Measurements from ENCODE around the gene MORF4L2. TPM values are rescaled to one million over a fixed set of nuclear protein-coding genes. Genes with fewer than 3 reads are reported as not detected.

MORF4L2 gene
- total and polyA plus RNA-seq, 9 of the 15 experiments (the other 6 are each of a cell fraction or from before 2014, with no cell fraction given), result 324 to 781 (median 420) TPM

GRCh38 chrX:103687073-103687695 lies 685 bp upstream of the MORF4L2 start (continued):
- TF ChIP-seq CTCFL (IDR thresholded peaks at IDR 0.05; ENCODE audit: borderline replicate concordance, insufficient read depth, low read depth, low read length, poor library complexity, severe bottlenecking) (peak; percentile 67), POLR2A (conservative IDR thresholded peaks at IDR 0.05) (peak; percentile 47), AFF1 (IDR thresholded peaks at IDR 0.05; ENCODE audit: low read depth in 1 of 2, partially characterized antibody in 2 of 2) (peak; percentile 59 to 84), MED1 (CRISPR knock-in tag; IDR thresholded peaks at IDR 0.05; ENCODE audit: borderline replicate concordance) (no peak), MTA3 (IDR thresholded peaks at IDR 0.05; ENCODE audit: borderline replicate concordance) (0 out of 2 replicates have a peak, but pooled peaks have one; percentile 16), ZNF217 (CRISPR knock-in tag; IDR thresholded peaks at IDR 0.05) (no peak), ZSCAN29 (IDR thresholded peaks at IDR 0.05) (no peak), NFE2L1 (tag; IDR thresholded peaks at IDR 0.05; ENCODE audit: borderline replicate concordance, low read depth) (no peak), TAF7 (tag; IDR thresholded peaks at IDR 0.05) (peak; percentile 58), RREB1 (CRISPR knock-in tag; IDR thresholded peaks at IDR 0.05) (no peak), PURB (CRISPR knock-in tag; IDR thresholded peaks at IDR 0.05; ENCODE audit: low read depth) (no peak), SRSF7 (optimal IDR thresholded peaks at IDR 0.05; ENCODE audit: low read depth, low read length) (no peak), ZNF583 (CRISPR knock-in tag; IDR thresholded peaks at IDR 0.05) (no peak), ZNF253 (CRISPR knock-in tag; conservative IDR thresholded peaks at IDR 0.05) (no peak), TAF15 (IDR thresholded peaks at IDR 0.05; ENCODE audit: low read depth, low read length) (no peak), SMAD3 (CRISPR knock-in tag; conservative IDR thresholded peaks at IDR 0.05) (peak; percentile 8; the same call in 1 of the 2 replicates)

Measured in K562 (cell line).